Fibroblast of villous mesenchyme (primary cell): ENCODE measurements around the gene USP4. TPM values are rescaled to one million over a fixed set of nuclear protein-coding genes. Genes with fewer than 3 reads are reported as not detected.

ENCODE experiments used
- DNase-seq: peaks from one replicate; pipeline ENCODE4 v3.0.0-alpha.2; 2010; ENCODE audit warnings: low read depth
- H3K4me3 ChIP-seq: 2 replicates; pipeline ENCODE4 v1.5.1; 2011; ENCODE audit warnings: low read depth, mild to moderate bottlenecking, low read length
- total RNA-seq: library from RNA; depleted of rRNA; stranded (reverse); fragments of >200 nt; gene quantifications from 2 replicates; pipeline ENCODE4 v1.2.3, GENCODE V29; 2012
- TF ChIP-seq, protein P1 (sequence below): IDR thresholded peaks from 2 replicates; pipeline ENCODE4 v1.5.1; 2012; ENCODE audit warnings: low read depth, mild to moderate bottlenecking, low read length; ENCODE audit not compliant: insufficient read depth

Gene USP4
- total RNA-seq, 1 donor, result 23.3 TPM

DNA sequence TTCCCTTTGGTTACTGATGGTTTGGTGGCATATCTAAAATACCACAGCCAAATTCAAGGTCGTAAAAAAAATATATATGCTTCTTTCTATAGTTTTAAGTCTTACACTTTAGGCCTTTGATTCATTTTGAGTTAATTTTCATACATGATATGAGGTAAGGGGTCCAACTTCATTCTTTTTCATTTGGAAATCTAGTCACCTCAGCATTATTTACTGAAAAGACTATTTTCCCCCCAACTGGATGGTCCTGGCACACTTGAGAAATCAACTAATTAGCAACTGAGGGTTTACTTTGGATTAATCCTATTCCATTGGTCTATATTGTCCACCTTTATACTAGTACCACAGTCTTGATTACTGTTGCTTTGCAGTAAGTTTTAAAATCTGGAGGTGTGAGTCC, 45.8 kb upstream of the USP4 start:
- TF ChIP-seq, protein P1, sequence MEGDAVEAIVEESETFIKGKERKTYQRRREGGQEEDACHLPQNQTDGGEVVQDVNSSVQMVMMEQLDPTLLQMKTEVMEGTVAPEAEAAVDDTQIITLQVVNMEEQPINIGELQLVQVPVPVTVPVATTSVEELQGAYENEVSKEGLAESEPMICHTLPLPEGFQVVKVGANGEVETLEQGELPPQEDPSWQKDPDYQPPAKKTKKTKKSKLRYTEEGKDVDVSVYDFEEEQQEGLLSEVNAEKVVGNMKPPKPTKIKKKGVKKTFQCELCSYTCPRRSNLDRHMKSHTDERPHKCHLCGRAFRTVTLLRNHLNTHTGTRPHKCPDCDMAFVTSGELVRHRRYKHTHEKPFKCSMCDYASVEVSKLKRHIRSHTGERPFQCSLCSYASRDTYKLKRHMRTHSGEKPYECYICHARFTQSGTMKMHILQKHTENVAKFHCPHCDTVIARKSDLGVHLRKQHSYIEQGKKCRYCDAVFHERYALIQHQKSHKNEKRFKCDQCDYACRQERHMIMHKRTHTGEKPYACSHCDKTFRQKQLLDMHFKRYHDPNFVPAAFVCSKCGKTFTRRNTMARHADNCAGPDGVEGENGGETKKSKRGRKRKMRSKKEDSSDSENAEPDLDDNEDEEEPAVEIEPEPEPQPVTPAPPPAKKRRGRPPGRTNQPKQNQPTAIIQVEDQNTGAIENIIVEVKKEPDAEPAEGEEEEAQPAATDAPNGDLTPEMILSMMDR, result no peak
- no peak overlapping the region for H3K4me3 ChIP-seq
- DNase-seq, result no peak

DNA sequence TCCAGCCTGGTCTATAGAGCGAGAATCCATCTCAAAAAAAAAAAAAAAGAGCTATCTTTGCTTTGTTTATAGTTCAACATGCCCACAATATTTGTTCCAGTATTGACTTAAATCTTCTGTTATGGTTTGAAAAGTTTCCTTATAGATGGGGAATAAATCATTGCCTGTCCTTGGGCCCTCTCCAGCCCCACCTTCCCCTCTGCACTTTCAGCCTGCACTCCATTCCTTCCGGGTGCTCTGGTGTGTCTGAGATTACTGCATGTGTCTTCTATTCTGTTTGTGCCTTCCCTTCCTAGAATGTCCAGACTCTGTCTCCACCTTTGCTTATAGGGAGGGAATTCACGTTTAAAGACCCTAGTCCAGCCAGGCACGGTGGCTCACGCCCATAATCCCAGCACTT, 43.5 kb upstream of the USP4 start:
- H3K4me3 ChIP-seq, result no peak overlapping the region
- TF ChIP-seq, protein P1, result no peak
- DNase-seq, result no peak

DNA sequence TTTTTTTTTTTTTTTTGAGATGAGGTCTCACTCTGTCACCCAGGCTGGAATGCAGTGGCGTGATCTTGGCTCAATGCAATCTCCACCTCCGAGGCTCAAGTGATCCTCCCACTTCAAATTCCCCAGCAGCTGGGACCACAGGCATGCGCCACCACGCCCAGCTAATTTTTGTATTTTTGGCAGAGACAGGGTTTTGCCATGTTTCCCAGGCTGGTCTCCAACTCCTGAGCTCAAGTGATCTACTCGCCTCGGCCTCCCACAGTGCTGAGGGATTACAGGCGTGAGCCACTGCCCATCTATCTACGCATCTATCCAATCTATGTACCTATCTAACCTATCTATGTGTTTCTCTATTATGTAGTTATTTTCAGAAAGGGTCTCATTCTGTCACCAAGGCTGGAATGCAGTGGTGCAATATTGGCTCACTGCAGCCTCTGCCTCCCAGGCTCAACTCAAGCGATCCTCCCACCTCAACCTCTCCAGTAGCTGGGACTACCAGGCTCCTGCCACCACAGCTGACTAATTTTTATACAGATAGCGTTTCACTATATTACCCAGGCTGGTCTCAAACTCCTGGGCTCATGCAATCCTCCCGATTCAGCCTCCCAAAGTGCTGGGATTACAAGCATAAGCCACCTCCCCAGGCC, 38.5 kb upstream of the USP4 start:
- TF ChIP-seq, protein P1, result no peak
- no peak overlapping the region for H3K4me3 ChIP-seq
- DNase-seq, result peak; percentile 85

DNA sequence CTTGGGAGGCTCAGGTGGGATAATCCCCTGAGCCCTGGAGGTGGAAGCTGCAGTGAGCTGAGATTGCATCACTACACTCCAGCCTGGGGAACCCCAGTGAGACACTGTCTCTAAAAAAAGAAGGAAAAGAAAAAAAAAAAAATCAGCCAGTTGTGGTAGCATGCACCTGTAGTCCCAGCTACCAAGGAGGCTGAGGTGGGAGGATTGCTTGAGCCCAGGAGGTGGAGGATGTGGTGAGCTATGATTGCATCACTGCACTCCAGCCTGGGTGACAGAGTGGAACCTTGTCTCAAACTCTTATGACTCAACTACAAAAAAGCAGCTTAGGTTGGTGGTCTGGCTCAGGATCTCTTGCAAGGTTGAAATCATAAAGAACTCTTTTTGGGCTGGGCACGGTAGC, 37.6 kb upstream of the USP4 start:
- no peak overlapping the region for H3K4me3 ChIP-seq
- TF ChIP-seq, protein P1, result no peak
- DNase-seq, result peak; percentile 52

DNA sequence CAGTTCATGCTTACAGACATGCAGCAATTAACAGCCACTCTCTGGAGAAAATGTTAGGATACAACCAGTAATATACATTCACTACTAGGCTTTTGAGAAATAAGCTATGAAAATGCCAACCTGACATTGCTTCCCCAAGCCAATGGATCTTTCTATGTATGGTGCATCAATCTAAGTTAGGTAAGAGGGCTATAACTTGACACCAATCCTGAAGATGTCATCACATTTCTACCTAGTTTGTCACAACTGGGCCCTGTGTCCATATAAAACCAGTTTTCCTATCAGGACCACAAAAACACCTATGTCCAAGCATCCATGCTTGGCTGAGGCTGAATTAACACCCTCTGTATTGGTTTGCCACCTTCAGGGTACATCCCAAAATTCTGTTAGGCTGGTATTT, 32.1 kb upstream of the USP4 start:
- DNase-seq, result no peak
- no peak overlapping the region for H3K4me3 ChIP-seq
- TF ChIP-seq, protein P1, result no peak

DNA sequence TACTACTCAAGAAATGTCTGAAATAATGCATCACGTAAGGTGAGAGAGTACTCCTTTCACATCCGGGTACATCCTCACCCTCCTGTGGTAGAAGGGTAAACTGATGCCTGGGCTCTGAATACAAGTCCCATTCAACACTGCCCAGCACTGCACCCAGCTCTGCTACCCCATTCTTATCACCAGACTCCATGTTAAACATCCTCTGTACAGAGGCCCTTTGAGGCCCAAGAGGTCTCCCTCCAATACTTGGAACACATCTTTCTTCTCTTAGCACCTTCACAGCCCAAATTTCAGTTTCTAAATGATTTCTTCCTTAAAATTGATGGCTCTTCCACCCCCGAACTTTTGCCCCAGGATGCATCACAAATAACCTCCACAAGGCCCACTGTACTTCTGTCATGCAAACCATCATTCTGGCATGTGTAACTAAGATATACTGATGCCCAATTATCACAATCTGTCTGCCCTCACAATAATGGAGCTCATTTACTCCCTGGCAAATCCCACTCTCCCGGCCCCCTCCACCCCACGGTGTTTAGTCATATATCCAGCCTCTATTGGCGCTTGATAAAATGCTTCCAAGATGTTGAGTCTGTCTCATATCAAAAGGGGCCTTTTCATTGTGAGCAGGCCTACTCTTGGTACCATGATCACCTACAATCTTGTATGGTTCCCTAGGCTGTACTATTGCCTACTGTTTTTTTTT, 30.9 kb upstream of the USP4 start:
- TF ChIP-seq, protein P1, result no peak
- no peak overlapping the region for H3K4me3 ChIP-seq
- no peak for DNase-seq

DNA sequence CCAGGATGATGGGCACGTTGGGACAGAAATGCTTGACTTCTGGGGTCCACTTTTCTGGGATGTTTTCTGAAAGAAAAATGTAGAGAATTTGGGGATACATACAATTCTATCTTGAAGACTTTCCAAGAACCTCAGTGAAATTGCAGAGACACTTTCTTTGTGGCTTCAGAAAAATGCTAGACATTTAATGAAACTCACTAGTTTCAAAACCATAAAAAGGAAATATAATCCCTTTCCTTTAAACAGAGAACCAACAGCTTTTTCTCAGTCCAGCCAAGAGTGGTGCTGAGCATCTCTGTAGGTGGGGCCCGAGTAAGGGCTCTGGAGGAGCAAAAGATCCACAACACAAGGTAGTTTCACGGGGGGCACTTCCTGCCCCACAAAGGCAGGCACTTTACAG, 22.7 kb upstream of the USP4 start:
- peak; percentile 53 for DNase-seq
- no peak overlapping the region for H3K4me3 ChIP-seq
- TF ChIP-seq, protein P1, result no peak
